NCI-H446 treated with DMSO at 0.1 percent for 48 hours (cell line): Measurements from ENCODE around the gene TESK2.
"Not testable (repeated sequence)": the region's sequence is repeated elsewhere in the genome, so short reads cannot be mapped to it uniquely, and the experiment has no call there.

Experiments
- DNase-seq: peaks from one replicate; lab custom pipeline; 2025; lab: John Stamatoyannopoulos, UW

TESK2 gene

DNA sequence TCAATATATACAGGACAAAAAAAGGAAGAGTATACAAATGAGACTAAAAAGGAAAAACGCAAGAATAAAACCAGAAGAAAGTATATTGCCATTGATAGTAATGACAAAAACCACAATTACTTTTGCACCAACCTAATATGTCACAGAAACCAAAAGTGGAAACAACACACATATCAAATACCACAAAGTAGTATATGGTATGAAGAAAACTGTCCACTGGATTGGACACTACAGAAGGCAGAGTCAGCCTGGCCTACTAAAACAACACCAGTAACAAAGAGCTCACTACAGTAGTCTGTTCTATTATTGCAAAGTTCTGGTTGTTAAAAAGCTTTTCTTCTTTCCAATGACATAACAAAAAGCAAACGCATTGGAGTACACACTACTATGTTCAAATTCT lies 17.7 kb downstream of the TESK2 start:
- DNase-seq: no peak

DNA sequence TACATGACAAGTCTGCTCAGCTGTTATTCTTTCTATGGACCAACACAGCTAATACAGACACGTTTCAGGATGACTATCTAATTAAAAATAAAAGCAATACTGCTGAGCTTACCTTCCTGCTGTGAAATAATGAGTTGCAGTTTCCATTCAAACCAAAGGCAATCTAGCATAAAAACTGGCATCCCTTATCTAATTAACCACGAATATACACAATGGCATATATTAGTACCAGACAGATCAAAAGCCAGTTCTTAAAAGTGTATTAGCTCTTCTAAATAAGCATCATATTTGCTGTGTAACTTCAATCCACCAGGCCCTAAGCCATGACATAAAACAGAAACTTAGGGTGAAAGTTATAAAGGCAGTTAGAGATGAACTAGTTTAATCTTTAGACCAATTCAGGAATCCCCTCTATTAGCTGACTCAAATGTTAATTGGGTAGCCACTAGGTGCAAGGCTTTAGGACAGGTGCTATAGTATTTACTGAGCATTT lies 20.6 kb downstream of the TESK2 start:
- DNase-seq: no peak

DNA sequence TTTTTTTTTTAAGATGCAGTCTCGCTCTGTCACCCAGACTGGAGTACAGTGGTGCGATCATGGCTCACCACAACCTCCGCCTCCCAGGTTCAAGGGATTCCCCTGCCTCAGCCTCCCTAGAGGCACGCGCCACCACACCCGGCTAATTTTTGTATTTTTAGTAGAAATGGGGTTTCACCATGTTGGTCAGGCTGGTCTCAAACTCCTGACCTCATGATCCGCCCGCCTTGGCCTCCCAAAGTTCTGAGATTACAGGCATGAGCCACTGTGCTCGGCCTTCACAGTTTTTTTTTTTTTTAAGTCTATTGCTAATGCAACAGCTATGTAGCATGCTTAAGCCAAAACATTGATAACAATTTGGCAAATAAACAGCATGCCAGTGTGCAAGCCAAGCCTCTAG lies 23.6 kb downstream of the TESK2 start:
- DNase-seq: not testable (repeated sequence)

DNA sequence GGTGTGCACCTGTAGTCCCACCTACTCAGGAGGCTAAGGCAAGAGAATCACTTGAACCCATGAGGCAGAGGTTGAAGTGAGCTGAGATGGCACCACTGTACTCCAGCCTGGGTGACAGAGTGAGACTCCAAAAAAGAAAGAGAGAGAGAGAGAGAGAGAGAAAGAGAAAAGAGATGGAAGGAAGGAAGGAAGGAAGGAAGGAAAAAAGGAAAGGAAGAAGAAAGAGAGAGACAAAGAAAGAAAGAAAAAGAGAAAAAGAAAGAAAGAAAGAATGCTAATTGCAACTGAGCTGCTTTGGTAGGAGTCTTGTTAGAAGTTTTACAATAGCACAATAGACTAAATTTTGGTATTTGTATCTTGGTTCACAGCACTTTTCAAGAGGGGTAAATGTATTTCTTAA lies 25.7 kb downstream of the TESK2 start:
- no peak for DNase-seq

DNA sequence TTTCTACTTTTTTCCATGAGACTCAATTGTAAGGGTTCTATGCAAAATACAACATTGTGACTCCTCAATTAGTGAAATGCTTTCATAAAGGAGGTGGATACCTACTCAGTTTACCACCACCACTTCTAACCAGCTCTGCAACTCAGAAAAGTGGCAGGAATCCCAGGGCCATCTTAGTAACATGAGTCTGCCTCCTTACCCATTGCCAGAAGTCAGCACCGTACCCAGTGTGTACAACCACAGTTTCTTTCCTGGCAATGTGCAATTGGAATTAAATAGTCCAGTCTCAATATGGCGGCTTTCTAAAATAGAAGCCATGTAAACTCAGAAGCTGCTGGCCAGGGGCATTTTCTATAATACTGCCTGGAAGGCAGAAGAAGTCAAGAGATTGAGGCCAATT lies 32.1 kb downstream of the TESK2 start:
- no peak for DNase-seq

DNA sequence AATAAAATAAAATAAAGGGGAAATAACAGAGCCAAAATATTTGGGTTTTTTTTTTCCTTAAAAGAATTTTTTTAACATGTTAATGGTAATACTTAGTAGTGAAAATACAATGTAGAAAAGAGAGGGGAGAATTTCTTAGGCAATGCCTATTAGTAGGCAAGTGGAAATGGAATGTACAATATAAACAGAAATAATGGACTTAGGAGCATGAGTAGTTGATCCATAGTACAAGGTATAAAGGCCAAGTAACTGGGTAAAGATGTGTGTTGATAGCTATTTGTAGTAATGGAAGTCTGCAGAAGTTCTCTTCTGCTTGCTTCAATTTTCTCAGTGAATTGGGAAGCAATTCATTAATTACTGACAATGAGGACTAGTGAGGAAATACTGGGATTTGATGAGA lies 34.4 kb downstream of the TESK2 start:
- DNase-seq: no peak

DNA sequence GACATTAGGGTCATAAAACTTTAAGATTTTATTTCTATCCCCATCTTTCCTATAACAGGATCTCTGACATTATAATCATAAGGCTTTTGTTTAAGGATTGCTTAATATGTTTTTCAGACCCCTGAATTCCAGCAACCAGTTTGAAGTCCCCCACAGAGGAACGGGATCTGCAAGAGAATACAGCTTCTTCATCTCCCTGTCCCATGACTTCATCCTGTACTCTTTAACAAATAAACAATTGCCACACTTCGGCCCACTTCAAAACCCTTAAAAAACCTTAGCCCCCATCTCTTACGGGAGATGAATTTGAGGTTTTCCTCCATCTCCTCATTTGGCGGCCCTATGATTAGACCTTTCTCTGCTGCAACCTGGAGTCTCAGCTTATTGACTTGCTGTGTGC lies 35.8 kb downstream of the TESK2 start:
- DNase-seq: no peak

DNA sequence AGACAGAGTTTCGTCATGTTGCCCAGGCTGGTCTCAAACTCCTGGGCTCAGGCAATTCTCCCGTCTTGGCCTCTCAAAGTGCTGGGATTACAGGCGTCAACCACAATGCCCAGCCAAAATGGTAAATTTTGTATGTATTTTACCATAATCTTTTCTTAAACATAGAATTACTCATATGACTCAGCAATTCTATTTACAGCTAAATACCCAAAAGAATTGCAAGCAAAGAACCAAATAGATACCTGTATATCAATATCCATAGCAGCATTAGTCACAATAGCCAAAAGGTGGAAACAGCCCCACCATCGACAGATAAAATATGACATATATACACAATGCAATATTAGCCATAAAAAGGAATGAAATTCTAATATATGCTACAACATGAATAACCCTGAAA lies 36.5 kb downstream of the TESK2 start:
- DNase-seq: no peak

DNA sequence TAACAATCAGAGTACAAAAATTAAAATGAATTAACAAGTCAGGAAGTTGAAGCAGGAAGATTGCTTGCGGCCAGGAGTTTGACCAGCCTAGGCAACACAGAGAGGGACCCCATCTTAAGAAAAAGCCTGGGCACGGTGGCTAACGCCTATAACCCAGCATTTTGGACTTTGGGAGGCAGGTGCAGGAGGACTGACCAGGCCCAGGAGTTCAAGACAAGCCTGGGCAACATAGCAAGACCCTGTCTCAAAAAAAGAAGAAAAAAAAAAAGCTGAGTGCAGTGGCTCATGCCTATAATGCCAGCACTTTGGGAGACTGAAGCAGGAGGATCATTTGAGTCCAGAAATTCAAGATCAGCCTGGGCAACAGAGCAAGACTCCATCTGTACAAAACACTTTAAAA lies 38.5 kb downstream of the TESK2 start:
- no peak for DNase-seq

DNA sequence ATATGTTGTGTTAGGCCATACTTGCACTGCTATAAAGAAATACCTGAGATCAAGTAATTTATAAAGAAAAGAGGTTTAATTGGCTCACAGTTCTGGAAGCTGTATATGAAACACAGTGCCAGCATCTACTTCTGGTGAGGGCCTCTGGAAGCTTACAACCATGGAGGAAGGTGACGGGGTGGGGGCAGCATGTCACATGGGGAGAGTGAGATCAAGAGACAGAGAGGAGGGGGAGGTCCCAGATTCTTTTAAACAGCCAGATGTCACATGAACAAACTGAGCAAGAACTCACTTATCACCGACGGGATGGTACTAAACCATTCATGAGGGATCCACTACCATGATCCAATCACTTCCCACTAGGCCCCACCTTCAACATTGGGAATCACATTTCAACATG lies 42.6 kb downstream of the TESK2 start:
- no peak for DNase-seq

DNA sequence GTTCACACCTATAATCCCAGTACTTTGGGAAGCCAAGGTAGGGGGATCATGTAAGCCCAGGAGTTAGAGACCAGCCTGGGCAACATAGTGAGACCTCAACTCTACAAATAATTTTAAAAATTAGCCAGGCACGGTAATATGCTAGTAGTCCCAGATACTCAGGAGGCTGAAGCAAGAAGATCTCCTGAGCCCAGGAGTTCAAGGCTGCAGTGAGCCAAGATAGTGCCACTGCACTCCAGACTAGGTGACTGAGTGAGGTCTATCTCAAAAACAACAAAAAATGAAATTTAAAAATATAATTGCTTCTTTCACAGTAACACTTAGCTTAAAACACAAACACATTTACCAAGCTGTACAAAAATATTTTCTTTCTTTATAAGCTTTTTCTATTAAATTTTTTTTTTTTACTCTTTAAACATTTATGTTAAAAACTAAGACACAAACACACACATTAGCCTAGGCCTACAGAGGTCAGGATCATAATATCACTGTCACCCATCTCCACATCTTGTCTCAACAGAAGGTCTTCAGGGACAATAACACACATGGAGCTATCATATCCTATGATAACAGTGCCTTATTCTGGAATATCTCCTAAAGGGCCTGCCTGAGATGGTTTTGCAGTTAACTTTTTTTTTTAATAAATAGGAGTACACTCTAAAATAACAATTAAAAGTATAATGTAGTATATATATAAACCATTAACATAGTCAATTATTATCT lies 43.9 kb downstream of the TESK2 start:
- no peak for DNase-seq

DNA sequence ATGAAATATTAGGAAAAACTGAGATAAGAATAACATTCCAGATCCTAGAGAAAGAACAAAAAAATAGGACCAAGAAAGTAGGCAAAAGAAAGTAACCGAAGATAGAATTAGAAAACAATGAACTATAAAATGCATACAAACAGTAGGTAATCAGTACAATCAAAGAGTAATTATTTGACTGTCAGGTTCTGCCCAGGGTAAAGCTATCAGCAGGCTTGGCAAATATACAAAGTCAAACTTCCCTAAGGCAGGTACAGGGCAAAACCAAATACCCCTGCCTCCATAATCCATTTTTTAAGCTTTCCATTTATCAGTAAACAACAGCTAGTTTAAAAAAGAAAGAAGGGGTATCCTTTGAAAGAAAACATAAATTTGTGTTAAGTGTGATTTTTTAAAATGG lies 44.4 kb downstream of the TESK2 start:
- no peak for DNase-seq

DNA sequence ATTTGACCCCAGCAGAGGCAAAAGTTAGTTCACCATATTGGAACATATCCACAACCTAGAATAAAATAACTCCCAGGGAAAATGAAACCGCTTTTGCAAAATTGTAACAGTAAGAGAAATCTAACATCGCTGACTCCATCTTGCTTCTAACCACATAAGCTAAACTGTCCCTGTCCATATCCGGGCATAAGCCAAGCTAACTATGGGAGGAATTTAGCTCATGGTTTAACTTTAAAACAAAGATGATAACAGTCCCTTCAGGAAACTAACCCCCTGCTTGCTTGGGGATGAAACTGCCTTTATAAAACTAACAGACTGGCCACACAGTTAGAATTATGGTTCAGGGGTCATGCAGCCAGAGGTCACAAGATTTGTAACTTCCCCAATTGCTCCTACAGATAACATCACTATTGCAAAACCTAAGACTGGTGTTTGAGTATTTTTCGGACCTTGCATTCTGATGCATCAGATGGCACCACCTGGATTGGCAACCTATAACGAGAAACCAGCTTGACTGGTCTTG lies 46.3 kb downstream of the TESK2 start:
- DNase-seq: no peak

DNA sequence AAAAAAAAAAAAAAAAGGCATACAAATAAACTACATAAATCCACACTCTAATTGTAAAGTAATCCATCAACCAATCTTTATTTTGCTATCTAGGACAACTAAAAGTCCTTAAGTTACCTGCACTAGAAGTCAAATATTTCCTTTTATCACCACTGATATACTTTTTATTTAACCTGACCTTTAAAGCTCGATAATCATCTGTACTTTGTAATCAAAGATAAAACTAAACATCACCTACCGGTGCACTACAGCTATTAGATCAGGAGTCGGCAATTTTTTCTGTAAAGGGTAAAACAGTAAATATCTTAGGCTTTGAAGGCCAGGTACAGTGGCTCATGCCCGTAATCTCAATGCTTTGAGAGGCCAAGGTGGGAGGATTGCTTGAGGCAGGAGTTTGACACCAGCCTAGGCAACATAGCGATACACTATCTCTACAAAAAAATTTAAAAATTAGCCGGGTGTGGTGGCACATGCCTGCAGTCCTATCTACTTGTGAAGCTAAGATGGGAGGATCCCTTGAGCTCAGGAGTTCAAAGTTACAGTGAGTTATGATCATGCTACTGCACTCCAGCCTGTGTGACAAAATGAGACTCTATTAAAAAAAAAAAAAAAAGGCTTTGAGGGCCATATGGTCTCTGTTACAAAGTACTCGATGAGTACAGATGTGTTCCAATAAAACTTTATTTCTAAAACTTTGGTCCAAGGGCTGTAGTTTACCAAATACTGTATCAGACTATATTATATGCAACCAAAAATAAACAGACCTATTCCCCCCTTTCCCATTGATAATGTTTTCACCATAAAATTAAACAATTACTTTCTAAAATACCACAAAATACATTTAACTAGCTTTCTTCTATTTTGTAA lies 47.1 kb downstream of the TESK2 start:
- DNase-seq: no peak

DNA sequence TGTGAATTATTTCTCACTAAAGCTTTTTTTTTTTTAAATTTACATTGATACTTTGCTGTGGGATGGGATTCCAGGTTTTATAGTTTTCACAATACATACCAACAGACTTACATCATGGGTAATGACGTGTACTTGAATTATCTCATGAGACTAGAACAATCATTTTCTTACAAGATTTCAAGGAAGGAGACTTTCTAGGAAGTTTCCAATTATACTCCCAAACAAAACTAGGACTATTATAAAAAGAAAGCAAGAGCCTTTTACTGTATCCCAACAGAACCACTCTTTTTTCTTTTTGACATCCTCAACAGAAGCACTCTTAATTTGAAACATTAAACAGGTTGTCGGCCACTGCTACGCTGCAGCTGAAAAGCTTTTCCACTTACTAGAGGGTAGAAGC lies 48.7 kb downstream of the TESK2 start:
- no peak for DNase-seq

DNA sequence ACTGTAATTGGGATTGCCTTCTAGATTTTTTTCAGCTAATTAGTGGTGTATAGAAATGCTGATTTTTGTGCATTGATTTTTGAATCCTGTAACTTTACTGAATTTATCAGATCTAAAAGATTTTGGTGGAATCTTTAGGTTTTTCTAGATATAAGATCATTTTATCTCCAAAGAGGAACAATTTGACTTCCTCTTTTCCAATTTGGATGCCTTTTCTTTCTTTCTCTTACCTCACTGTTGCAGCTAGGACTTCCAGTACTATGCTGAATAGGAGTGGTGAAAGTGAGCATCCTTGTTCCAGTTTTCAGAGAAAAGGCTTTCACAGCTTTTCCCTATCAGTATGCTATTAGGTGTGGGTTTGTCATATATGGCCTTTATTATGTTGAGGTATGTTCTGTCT lies 53.6 kb downstream of the TESK2 start:
- DNase-seq: no peak

DNA sequence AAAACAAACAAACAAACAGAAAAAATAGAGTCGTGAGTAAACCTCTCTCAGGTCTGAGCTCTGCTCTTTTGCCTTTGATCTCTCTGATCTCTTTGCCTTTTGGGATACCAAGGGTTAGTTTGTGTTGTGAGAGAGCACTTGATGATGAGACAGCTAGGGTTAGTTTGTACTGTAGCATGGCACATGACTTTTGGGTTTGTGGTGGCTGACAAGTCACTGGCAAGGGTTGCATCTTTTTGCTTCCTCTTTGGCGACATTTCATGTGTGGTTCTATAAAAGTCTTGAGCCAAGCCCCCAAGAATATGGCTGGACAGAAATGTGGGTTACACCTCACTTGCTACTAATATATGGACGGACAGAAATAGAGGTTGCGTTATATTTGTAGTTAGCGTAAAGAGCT lies 60.5 kb downstream of the TESK2 start:
- no peak for DNase-seq

DNA sequence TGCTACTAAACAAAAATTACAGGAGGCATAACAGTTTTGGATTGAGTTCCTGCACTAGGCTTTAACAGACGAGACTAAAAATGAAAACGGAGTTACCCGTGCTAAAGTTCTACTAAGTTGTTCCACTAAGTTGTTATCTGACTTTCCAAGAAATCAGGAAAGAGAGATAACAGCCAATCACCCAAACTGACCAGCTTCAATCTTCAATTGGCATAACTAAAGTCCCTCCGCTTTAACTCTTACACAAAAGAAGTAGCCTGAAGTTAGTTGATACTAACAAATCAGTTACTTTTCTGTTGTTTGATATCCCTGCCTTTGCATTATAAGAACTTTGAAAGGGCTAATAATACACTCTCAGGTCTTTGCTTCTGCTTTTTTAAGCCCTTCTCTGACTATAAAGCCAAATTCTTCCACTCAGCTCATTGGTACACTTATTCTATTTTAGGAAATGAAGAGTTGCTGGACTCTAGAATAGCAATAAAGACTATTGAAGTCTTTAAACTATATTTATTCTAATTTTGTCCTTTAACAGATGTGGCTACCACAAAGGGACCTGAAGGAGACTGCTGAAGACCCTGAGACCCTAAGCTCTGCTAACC lies 61.3 kb downstream of the TESK2 start:
- no peak for DNase-seq

DNA sequence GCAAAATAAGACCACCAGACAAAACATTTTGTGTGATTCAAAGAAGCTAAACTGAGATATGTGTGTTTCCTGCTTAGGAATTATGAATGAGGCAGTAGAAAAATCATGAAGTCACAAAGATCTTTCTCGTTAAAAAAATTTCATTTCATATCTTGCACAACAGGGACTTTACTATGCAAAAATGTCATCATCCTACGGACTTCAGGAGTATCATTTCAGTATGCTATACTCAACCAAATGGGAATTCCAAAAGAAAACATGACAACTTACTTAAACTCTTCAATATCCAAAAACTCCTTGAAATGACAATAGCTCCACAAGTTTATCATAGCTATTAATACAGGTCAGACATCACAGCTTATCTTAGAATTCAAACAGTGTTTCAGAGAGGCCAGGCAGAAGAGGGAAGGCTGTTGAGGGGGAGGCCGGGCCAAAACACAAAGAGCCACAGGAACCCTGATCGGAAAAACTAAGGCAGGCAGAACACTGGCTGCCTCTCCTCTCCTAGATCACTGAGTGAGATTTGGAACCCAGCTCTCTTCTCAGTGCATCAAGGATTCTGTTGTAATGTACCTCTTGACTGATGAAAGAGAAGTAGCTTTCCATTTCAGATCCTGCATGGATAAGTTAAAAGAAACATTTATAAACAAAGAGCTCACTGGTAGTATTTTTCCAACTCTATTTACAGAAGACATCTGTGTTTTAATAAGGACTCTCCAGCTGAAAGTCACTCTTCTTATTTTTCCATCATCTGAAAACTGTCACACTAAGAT lies 66.9 kb downstream of the TESK2 start:
- no peak for DNase-seq

DNA sequence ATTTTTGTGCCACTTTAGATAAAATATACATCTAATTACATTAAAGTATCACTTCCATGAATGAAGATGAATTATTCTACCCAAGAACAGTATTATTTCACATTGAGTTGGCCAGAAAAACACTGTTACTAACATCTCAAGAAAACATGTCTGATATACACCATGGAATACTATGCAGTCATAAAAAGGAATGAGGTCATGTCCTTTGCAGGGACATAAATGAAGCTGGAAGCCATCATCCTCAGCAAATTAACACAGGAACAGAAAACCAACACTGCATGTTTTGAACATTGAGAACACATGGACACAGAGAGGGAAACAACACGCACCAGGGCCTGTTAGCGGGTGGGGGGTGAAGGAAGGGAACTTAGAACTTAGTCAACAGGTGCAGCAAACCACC lies 69.0 kb downstream of the TESK2 start:
- DNase-seq: no peak

DNA sequence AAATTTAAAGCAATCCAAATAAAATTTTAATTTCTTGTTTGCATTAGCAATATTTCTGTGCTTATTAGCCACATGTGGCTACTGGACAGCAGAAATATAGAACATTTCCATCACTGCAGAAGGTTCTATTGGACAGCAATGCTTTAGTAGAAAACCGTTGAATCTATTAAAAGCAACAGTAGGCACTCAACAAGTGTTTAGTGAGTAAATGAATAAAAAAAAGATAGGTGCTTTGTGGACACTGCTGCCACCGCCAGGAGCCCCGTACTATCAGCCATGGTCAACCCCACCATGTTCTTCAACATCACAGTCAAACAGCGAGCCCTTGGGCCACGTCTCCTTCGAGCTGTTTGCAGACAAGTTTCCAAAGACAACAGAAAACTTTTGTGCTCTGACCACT lies 76.2 kb downstream of the TESK2 start:
- no peak for DNase-seq

DNA sequence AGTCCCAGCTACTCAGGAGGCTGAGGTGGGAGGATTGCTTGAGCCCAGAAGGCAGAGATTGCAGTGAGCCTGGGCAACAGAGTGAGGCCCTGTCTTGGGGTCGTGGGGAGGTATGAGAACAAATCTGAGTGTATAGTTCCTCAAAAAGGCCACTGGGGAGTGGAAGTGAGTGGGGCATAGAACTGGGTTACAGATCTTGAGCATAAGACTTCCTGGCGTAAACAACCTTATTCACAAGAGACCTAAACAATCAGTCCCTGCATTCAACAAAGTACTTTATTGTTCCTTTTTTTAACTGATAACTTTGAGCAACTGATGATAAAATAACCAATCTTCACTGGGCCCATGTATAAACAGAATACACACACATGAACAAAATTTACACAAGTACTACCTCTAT lies 78.1 kb downstream of the TESK2 start:
- DNase-seq: no peak
